Breast epithelium (tissue), 3 donors: Measurements from ENCODE around the gene KCNQ2.

Experiments used
- CTCF ChIP-seq, 3 donors: fragments of 450-650 bp; IDR thresholded peaks; one replicate each; pipeline ENCODE4 v1.5.1; 2016 to 2017; ENCODE audit warnings: antibody characterized with exemption in 3 of 3, mild to moderate bottlenecking in 3 of 3, moderate library complexity in 3 of 3
- POLR2A ChIP-seq: fragments of 450-650 bp; IDR thresholded peaks from one replicate; pipeline ENCODE4 v1.6.1; 2016; ENCODE audit warnings: antibody characterized with exemption, mild to moderate bottlenecking, moderate library complexity
- POLR2AphosphoS5 ChIP-seq, 3 donors: sonication (generic); formaldehyde crosslinking; IDR thresholded peaks; one replicate each; pipeline ENCODE4 v1.6.1; 2017; ENCODE audit warnings: antibody characterized with exemption in 3 of 3

DNA sequence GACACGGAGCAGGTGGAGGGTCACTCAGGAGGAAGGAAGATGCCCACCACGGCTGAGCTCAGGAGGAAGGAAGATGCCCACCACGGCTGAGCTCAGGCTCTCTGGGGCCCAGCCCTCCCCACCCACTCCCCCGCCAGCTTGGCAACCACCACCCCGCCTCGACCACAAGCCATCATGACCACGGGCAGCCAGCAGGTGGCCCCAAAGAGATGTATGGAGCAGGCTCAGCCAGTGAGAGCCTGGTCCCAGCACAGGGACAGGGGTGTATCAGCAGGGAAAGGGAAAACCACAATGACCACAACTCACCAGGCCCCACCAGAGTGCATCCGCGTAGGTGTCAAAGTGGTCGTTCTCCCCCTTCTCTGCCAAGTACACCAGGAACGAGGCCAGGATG, 30.4 kb downstream of the KCNQ2 start:
- TF ChIP-seq CTCF (IDR thresholded peaks at IDR 0.05) (no peak), POLR2AphosphoS5 (IDR thresholded peaks at IDR 0.05) (no peak), POLR2A (no peak)
